Measurements from ENCODE around the gene TASOR. TPM values are rescaled to one million over a fixed set of nuclear protein-coding genes. Genes with fewer than 3 reads are reported as not detected.

TASOR gene
- total RNA-seq, 1 experiment from 2014 or later, result 40.2 TPM

DNA sequence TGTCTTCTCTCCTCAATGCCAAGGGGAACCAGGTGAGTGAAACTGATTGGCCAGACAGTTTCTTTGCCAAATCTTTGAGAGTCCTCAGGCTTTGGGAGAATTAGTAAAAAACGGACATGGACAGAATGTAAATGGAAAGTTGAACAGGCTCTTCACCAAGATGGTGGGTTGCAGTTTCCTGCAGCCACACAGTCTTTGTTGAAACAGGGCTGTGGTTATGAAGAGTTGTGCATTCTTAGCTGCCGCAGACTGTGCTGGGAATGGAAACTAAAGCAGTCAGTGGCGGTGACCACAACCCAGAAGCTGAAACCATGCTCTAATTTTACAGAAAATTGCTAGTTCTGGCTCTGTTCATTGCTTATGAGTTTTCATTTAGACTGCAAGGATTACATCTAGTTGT is 42.1 kb upstream of the TASOR start:
- ATAC-seq, result no peak
- ChIA-PET POLR2A (no interaction called here), CTCF (interaction anchor here (1.3 to 1.5 kb wide), 2 partner anchors 74 to 76 kb away, joined by 3 read pairs; partner anchors contain the start of gene ARHGEF3)

DNA sequence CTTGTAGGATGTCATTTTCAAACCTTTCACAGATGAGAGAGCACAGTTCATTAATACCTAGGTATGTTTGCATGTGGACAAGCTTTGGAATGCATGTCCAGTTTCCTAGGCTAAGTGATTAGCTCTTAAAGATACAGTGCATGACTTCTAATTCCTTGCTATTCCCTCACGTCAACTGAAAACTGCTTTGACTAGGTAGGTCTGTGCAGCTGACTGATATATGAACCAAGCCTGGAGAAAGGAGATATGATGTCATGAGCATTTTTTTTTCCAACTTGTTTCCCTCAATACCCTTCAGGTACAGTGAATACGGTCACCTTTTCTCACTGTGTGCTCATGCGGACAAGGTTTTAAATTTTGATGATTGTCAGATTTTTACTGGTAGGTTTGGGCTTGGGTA is 41.6 kb upstream of the TASOR start:
- CTCF ChIA-PET, result interaction anchor here (1.5 kb wide), 1 partner anchor 77 kb away, joined by 3 read pairs; the partner anchor contains the start of gene ARHGEF3
- DNase-seq (ENCODE audit: low spot score), result no peak
- Mint-ChIP-seq H3K27me3 (ENCODE audit: low read depth) (no peaks in the 10 kb centered on the region), H3K4me1 (no peaks in the 10 kb centered on the region), H3K36me3 (no peaks in the 10 kb centered on the region; the same call in none of the 2 replicates), H3K9me3 (peaks cover 5% of the 10 kb centered on the region), H3K27ac (no peak overlapping the region), H3K4me3 (no peak overlapping the region)
- no peak for ATAC-seq
- POLR2A ChIA-PET, result no interaction called here
- TF ChIP-seq, protein P1, sequence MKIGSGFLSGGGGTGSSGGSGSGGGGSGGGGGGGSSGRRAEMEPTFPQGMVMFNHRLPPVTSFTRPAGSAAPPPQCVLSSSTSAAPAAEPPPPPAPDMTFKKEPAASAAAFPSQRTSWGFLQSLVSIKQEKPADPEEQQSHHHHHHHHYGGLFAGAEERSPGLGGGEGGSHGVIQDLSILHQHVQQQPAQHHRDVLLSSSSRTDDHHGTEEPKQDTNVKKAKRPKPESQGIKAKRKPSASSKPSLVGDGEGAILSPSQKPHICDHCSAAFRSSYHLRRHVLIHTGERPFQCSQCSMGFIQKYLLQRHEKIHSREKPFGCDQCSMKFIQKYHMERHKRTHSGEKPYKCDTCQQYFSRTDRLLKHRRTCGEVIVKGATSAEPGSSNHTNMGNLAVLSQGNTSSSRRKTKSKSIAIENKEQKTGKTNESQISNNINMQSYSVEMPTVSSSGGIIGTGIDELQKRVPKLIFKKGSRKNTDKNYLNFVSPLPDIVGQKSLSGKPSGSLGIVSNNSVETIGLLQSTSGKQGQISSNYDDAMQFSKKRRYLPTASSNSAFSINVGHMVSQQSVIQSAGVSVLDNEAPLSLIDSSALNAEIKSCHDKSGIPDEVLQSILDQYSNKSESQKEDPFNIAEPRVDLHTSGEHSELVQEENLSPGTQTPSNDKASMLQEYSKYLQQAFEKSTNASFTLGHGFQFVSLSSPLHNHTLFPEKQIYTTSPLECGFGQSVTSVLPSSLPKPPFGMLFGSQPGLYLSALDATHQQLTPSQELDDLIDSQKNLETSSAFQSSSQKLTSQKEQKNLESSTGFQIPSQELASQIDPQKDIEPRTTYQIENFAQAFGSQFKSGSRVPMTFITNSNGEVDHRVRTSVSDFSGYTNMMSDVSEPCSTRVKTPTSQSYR (CRISPR knock-in tag; IDR thresholded peaks at IDR 0.05), result no peak
- TF ChIP-seq NR1H2 (CRISPR knock-in tag; IDR thresholded peaks at IDR 0.05) (no peak), ZNF396 (CRISPR knock-in tag; IDR thresholded peaks at IDR 0.05; ENCODE audit: borderline replicate concordance) (no peak), EMX1 (CRISPR knock-in tag; IDR thresholded peaks at IDR 0.05) (no peak), NFYB (CRISPR knock-in tag; conservative IDR thresholded peaks at IDR 0.05; ENCODE audit: low read depth) (no peak), SMAD4 (CRISPR knock-in tag; IDR thresholded peaks at IDR 0.05) (no peak), SP1 (CRISPR knock-in tag; conservative IDR thresholded peaks at IDR 0.05) (no peak), FOXJ3 (CRISPR knock-in tag; IDR thresholded peaks at IDR 0.05; ENCODE audit: borderline replicate concordance) (no peak), ZNF416 (CRISPR knock-in tag; IDR thresholded peaks at IDR 0.05) (no peak), PRRX2 (CRISPR knock-in tag; IDR thresholded peaks at IDR 0.05) (no peak), CREB1 (CRISPR knock-in tag; IDR thresholded peaks at IDR 0.05) (no peak), ZNF232 (CRISPR knock-in tag; IDR thresholded peaks at IDR 0.05) (no peak)
- TF ChIP-seq, protein P2, sequence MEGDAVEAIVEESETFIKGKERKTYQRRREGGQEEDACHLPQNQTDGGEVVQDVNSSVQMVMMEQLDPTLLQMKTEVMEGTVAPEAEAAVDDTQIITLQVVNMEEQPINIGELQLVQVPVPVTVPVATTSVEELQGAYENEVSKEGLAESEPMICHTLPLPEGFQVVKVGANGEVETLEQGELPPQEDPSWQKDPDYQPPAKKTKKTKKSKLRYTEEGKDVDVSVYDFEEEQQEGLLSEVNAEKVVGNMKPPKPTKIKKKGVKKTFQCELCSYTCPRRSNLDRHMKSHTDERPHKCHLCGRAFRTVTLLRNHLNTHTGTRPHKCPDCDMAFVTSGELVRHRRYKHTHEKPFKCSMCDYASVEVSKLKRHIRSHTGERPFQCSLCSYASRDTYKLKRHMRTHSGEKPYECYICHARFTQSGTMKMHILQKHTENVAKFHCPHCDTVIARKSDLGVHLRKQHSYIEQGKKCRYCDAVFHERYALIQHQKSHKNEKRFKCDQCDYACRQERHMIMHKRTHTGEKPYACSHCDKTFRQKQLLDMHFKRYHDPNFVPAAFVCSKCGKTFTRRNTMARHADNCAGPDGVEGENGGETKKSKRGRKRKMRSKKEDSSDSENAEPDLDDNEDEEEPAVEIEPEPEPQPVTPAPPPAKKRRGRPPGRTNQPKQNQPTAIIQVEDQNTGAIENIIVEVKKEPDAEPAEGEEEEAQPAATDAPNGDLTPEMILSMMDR (IDR thresholded peaks at IDR 0.05), result no peak
- TF ChIP-seq, protein P3, sequence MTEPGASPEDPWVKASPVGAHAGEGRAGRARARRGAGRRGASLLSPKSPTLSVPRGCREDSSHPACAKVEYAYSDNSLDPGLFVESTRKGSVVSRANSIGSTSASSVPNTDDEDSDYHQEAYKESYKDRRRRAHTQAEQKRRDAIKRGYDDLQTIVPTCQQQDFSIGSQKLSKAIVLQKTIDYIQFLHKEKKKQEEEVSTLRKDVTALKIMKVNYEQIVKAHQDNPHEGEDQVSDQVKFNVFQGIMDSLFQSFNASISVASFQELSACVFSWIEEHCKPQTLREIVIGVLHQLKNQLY (CRISPR knock-in tag; IDR thresholded peaks at IDR 0.05), result no peak
- TF ChIP-seq, protein P4, sequence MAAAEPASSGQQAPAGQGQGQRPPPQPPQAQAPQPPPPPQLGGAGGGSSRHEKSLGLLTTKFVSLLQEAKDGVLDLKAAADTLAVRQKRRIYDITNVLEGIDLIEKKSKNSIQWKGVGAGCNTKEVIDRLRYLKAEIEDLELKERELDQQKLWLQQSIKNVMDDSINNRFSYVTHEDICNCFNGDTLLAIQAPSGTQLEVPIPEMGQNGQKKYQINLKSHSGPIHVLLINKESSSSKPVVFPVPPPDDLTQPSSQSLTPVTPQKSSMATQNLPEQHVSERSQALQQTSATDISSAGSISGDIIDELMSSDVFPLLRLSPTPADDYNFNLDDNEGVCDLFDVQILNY (CRISPR knock-in tag; IDR thresholded peaks at IDR 0.05), result no peak
- TF ChIP-seq, protein P5, sequence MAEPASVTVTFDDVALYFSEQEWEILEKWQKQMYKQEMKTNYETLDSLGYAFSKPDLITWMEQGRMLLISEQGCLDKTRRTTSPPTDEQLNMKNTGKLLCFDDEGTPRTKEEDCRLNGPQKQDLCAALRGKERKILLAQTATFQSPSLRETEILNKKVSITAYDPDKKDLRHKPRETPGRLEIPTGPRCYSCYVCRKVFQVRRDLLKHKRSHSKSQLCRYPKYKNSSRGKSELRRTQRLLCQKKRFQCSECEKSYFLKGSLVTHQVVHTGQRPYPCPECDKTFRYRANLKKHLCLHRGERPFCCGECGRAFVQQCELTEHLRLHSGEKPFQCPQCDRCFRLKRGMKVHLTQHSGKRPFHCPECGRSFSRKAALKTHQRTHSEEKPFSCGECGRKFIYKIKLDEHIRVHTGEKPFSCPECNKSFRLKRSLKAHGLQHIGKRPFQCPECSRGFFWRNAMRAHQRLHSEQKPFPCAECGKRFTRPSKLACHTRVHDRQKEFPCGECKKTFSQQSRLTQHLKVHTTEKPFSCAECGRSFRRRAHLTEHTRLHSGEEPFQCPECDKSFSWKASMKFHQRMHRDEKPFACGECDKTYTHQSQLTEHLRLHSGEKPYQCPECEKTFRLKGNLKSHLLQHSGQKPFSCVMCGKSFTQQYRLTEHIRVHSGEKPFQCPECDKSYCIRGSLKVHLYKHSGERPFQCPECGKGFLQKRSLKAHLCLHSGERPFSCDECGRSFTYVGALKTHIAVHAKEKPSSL (CRISPR knock-in tag; conservative IDR thresholded peaks at IDR 0.05), result no peak
- TF ChIP-seq, protein P6, sequence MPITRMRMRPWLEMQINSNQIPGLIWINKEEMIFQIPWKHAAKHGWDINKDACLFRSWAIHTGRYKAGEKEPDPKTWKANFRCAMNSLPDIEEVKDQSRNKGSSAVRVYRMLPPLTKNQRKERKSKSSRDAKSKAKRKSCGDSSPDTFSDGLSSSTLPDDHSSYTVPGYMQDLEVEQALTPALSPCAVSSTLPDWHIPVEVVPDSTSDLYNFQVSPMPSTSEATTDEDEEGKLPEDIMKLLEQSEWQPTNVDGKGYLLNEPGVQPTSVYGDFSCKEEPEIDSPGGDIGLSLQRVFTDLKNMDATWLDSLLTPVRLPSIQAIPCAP (CRISPR knock-in tag; IDR thresholded peaks at IDR 0.05), result no peak

More for the DNA sequence above, 42.1 kb upstream of the TASOR start:
- DNase-seq (ENCODE audit: low spot score), result no peak
- Mint-ChIP-seq H3K4me3 (no peak overlapping the region), H3K9me3 (peaks cover under 1% of the 10 kb centered on the region; the same call in 1 of the 2 replicates), H3K4me1 (no peaks in the 10 kb centered on the region), H3K27me3 (ENCODE audit: low read depth) (no peaks in the 10 kb centered on the region), H3K36me3 (no peaks in the 10 kb centered on the region; the same call in 1 of the 2 replicates), H3K27ac (no peak overlapping the region)
- TF ChIP-seq ATF1 (CRISPR knock-in tag; IDR thresholded peaks at IDR 0.05), result no peak
- TF ChIP-seq ZNF396 (CRISPR knock-in tag; IDR thresholded peaks at IDR 0.05; ENCODE audit: borderline replicate concordance), result no peak
- TF ChIP-seq EMX1 (CRISPR knock-in tag; IDR thresholded peaks at IDR 0.05), result no peak
- no peak for TF ChIP-seq KAT7 (CRISPR knock-in tag; IDR thresholded peaks at IDR 0.05; ENCODE audit: borderline replicate concordance)
- TF ChIP-seq, protein P7, sequence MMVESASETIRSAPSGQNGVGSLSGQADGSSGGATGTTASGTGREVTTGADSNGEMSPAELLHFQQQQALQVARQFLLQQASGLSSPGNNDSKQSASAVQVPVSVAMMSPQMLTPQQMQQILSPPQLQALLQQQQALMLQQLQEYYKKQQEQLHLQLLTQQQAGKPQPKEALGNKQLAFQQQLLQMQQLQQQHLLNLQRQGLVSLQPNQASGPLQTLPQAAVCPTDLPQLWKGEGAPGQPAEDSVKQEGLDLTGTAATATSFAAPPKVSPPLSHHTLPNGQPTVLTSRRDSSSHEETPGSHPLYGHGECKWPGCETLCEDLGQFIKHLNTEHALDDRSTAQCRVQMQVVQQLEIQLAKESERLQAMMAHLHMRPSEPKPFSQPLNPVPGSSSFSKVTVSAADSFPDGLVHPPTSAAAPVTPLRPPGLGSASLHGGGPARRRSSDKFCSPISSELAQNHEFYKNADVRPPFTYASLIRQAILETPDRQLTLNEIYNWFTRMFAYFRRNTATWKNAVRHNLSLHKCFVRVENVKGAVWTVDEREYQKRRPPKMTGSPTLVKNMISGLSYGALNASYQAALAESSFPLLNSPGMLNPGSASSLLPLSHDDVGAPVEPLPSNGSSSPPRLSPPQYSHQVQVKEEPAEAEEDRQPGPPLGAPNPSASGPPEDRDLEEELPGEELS (CRISPR knock-in tag; IDR thresholded peaks at IDR 0.05), result no peak
- no peak for TF ChIP-seq TEAD4 (CRISPR knock-in tag; IDR thresholded peaks at IDR 0.05)
- TF ChIP-seq ZNF423 (CRISPR knock-in tag; IDR thresholded peaks at IDR 0.05), result no peak

All from WTC11 (cell line).